Activated CD8-positive, alpha-beta T cell treated with anti-CD3 and anti-CD28 coated beads for 36 hours (primary cell): ENCODE data around the gene ZNF862. TPM values are rescaled to one million over a fixed set of nuclear protein-coding genes. Genes with fewer than 3 reads are reported as not detected.

Source experiments
- ATAC-seq: fragments of 200-7000 bp; cut with Tn5 transposase; one replicate; pipeline ENCODE4 v1.10.0; 2021; ENCODE audit warnings: mild to moderate bottlenecking, moderate library complexity
- CTCF ChIA-PET: fragments of 350-600 bp; sonication (Branson Sonifier 250); formaldehyde crosslinking; loops from one replicate; lab custom pipeline; 2021; ENCODE audit warnings: antibody characterized with exemption; lab: Charles Lee
- POLR2A ChIA-PET: fragments of 350-600 bp; sonication (Branson Sonifier 250); formaldehyde crosslinking; loops from one replicate; lab custom pipeline; 2021; ENCODE audit warnings: antibody characterized with exemption; lab: Charles Lee
- DNase-seq: peaks from one replicate; pipeline ENCODE4 v3.0.0-alpha.2; 2020
- H3K27ac Mint-ChIP-seq: one replicate; pipeline ENCODE4 v1.8.0; 2021; ENCODE audit warnings: mild to moderate bottlenecking, mixed read lengths
- H3K27me3 Mint-ChIP-seq: one replicate; pipeline ENCODE4 v1.8.0; 2021; ENCODE audit warnings: mixed read lengths
- H3K36me3 Mint-ChIP-seq: one replicate; pipeline ENCODE4 v1.8.0; 2021; ENCODE audit warnings: low read depth, mixed read lengths
- H3K4me1 Mint-ChIP-seq: one replicate; pipeline ENCODE4 v1.8.0; 2021; ENCODE audit warnings: low read depth, mixed read lengths
- H3K4me3 Mint-ChIP-seq: one replicate; pipeline ENCODE4 v1.8.0; 2021; ENCODE audit warnings: mild to moderate bottlenecking, moderate library complexity, mixed read lengths
- H3K9me3 Mint-ChIP-seq: one replicate; pipeline ENCODE4 v1.8.0; 2021; ENCODE audit warnings: mixed read lengths
- CTCF ChIP-seq: fragments of 200-600 bp; IDR thresholded peaks from one replicate; pipeline ENCODE4 v1.8.0; 2022; ENCODE audit warnings: antibody characterized with exemption, mild to moderate bottlenecking
- intact Hi-C: fragments of 100-400 bp; cut with micrococcal nuclease; formaldehyde crosslinking; loops from one replicate; pipeline ENCODE4 v1.10.0; 2022
- total RNA-seq, 2 experiments: library from RNA; stranded (reverse); gene quantifications; one replicate each; pipeline ENCODE4 v1.2.3, GENCODE V29; 2021

The ZNF862 gene
- total RNA-seq, 2 experiments from 2014 or later = 11.0 to 12.4 TPM

DNA sequence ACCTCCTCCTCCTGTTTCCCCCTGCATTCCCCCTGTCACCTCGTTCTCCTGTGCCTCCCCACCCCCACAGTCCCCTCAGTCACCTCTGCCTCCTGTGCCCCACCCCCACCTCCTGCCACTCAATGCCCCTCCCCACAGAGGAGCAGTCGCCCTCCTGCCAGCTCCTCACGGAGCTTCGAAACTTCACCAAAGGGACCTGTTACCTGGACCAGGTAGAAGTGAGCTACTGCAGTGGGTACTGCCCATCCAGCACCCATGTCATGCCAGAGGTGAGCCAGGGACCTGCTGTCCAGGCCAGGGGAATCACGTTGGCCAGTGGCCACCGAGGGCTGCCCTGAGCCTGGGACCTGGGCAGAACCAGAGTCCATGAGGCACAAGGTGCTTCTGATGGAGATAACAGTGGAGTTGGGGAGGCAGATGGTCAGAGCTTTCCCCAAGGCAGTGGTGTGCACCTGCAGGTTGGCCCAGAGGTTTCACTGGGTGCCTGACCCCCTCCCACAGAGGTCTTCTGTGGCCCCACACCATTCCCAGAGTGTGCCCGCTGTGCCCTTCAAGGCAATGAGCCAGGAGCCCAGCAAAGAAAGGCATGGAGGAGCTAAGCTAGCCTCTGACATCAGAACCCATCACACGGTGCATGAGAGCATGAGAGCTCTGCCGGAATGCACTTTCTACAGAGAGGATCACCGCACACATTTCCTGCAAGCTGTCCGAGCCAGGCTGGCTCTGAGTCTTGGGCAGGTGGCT is 7.0 kb upstream of the ZNF862 start:
- H3K27ac Mint-ChIP-seq = no peak overlapping the region
- H3K27me3 Mint-ChIP-seq = peaks cover 3% of the 10 kb centered on the region
- no peak overlapping the region for H3K4me3 Mint-ChIP-seq
- intact Hi-C loops = no loop called here
- DNase-seq = no peak
- no peak for ATAC-seq
- no peaks in the 10 kb centered on the region for H3K9me3 Mint-ChIP-seq
- POLR2A ChIA-PET = no interaction called here
- CTCF ChIA-PET = no interaction called here
- peaks cover 9% of the 10 kb centered on the region for H3K4me1 Mint-ChIP-seq
- no peaks in the 10 kb centered on the region for H3K36me3 Mint-ChIP-seq
- TF ChIP-seq CTCF = no peak

GRCh38 chr7:149831741-149832219 is 6.4 kb upstream of the ZNF862 start:
- intact Hi-C loops = no loop called here
- ChIA-PET CTCF (no interaction called here), POLR2A (no interaction called here)
- Mint-ChIP-seq H3K4me1 (peaks cover 8% of the 10 kb centered on the region), H3K36me3 (no peaks in the 10 kb centered on the region), H3K9me3 (no peaks in the 10 kb centered on the region), H3K27ac (no peak overlapping the region), H3K4me3 (no peak overlapping the region), H3K27me3 (peaks cover 3% of the 10 kb centered on the region)
- DNase-seq (no peak), ATAC-seq (no peak)
- TF ChIP-seq CTCF = no peak

GRCh38 chr7:149832332-149833041 is 5.7 kb upstream of the ZNF862 start:
- H3K27me3 Mint-ChIP-seq = peaks cover 3% of the 10 kb centered on the region
- no peak for DNase-seq
- H3K4me1 Mint-ChIP-seq = peaks cover 1% of the 10 kb centered on the region
- H3K4me3 Mint-ChIP-seq = no peak overlapping the region
- CTCF ChIA-PET = no interaction called here
- H3K9me3 Mint-ChIP-seq = no peaks in the 10 kb centered on the region
- H3K27ac Mint-ChIP-seq = no peak overlapping the region
- intact Hi-C loops = no loop called here
- TF ChIP-seq CTCF = no peak
- no peak for ATAC-seq
- H3K36me3 Mint-ChIP-seq = no peaks in the 10 kb centered on the region
- POLR2A ChIA-PET = no interaction called here

DNA sequence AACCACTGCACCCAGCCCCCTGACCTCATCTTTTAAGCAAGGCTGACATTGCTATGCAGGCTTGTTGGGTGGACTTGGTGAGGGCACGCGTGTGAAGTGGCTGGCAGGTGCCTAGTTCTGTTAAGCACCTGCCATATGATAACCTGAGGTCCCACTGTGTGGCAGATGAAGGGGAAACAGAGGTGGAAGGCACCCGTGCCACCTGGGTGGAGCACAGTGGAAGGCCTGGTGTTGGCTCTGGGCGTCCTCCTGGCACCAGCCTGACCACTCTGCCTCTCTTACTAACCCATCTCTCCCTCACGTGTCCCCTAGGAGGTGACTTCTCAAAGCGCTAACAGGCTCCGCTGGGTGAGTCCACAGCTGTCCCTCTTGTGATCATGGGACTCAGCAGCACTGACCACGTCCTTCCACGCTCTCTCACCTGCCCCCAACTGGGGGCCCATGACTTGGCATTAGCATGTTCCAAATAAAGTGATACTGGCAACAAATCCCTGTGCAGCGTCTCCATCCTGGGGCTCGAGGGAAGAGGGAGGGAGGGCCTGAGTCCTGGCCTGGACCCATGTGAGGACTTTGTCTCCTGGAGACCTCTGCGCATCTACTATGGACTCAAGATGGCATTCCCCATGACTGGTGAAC is 4.6 kb upstream of the ZNF862 start:
- ATAC-seq = no peak
- no peak for DNase-seq
- no peak for TF ChIP-seq CTCF
- ChIA-PET CTCF (interaction anchor here (0.9 kb wide), 1 partner anchor 24 kb away, joined by 3 read pairs; no protein-coding TSS in a partner anchor), POLR2A (interaction anchor here (1.3 kb wide), 1 partner anchor 41 kb away, joined by 3 read pairs; no protein-coding TSS in a partner anchor)
- H3K4me1 Mint-ChIP-seq = peaks cover 6% of the 10 kb centered on the region
- no peak overlapping the region for H3K4me3 Mint-ChIP-seq
- H3K36me3 Mint-ChIP-seq = no peaks in the 10 kb centered on the region
- H3K9me3 Mint-ChIP-seq = no peaks in the 10 kb centered on the region
- peaks cover 3% of the 10 kb centered on the region for H3K27me3 Mint-ChIP-seq
- intact Hi-C loops = no loop called here
- H3K27ac Mint-ChIP-seq = no peak overlapping the region
